CD4-positive, alpha-beta T cell (primary cell): Measurements from ENCODE around the gene LSM14A. TPM values are rescaled to one million over a fixed set of nuclear protein-coding genes. Genes with fewer than 3 reads are reported as not detected.
A peak's percentile ranks its signal among the peaks of the same experiment; 100 is the strongest.

Experiments
- ATAC-seq: fragments of 200-7000 bp; cut with Tn5 transposase; one replicate; pipeline ENCODE4 v1.10.0; 2022; ENCODE audit warnings: mild to moderate bottlenecking; ENCODE audit not compliant: poor library complexity
- CTCF ChIA-PET: fragments of 350-600 bp; sonication (Branson Sonifier 250); formaldehyde crosslinking; loops from one replicate; lab custom pipeline; 2021; ENCODE audit warnings: antibody characterized with exemption, inconsistent platforms; lab: Charles Lee
- POLR2A ChIA-PET: fragments of 350-600 bp; sonication (Branson Sonifier 250); formaldehyde crosslinking; loops from one replicate; lab custom pipeline; 2021; ENCODE audit warnings: antibody characterized with exemption, inconsistent platforms; lab: Charles Lee
- DNase-seq, 14 experiments: peaks; one replicate each; pipeline ENCODE4 v3.0.0-alpha.2; 2013 to 2020; ENCODE audit warnings: mixed read lengths in 2 of 14
- H3K27ac ChIP-seq, 2 donors: one replicate each; pipeline versions ENCODE4 v1.5.1 to v1.7.0; 2013; ENCODE audit warnings: low read length in 2 of 2, low read depth in 1 of 2, mild to moderate bottlenecking in 1 of 2
- H3K27me3 ChIP-seq, 2 experiments: 1 replicate in 1 of 2; 2 replicates in 1 of 2; pipeline versions ENCODE4 v1.6.1 to v1.7.0; 2013; ENCODE audit warnings: low read length in 2 of 2, control low read depth in 1 of 2, mild to moderate bottlenecking in 1 of 2, moderate library complexity in 1 of 2; ENCODE audit not compliant: insufficient read depth in 2 of 2, control insufficient read depth in 1 of 2
- H3K36me3 ChIP-seq: one replicate; pipeline ENCODE4 v1.6.1; 2013; ENCODE audit warnings: low read length, control low read depth; ENCODE audit not compliant: insufficient read depth
- H3K4me1 ChIP-seq: one replicate; pipeline ENCODE4 v1.6.1; 2013; ENCODE audit warnings: low read length, control low read depth; ENCODE audit not compliant: insufficient read depth
- H3K4me3 ChIP-seq: one replicate; pipeline ENCODE4 v1.5.1; 2013; ENCODE audit warnings: mild to moderate bottlenecking, low read length, moderate library complexity
- H3K9me3 ChIP-seq, 2 experiments: 1 replicate in 1 of 2; 2 replicates in 1 of 2; pipeline versions ENCODE4 v1.6.1 to v1.7.0; 2013; ENCODE audit warnings: low read length in 2 of 2, mild to moderate bottlenecking in 2 of 2, control low read depth in 1 of 2, moderate library complexity in 1 of 2; ENCODE audit not compliant: control insufficient read depth in 1 of 2, insufficient read depth in 1 of 2
- H3K27ac Mint-ChIP-seq: one replicate; pipeline ENCODE4 v1.8.0; 2020; ENCODE audit warnings: mixed read lengths
- H3K27me3 Mint-ChIP-seq: one replicate; pipeline ENCODE4 v1.8.0; 2021; ENCODE audit warnings: mixed read lengths
- H3K36me3 Mint-ChIP-seq: one replicate; pipeline ENCODE4 v1.8.0; 2021; ENCODE audit warnings: low read depth, mixed read lengths
- H3K4me1 Mint-ChIP-seq: one replicate; pipeline ENCODE4 v1.8.0; 2021; ENCODE audit warnings: low read depth, mixed read lengths
- H3K4me3 Mint-ChIP-seq: one replicate; pipeline ENCODE4 v1.8.0; 2020; ENCODE audit warnings: mild to moderate bottlenecking, mixed read lengths
- H3K9me3 Mint-ChIP-seq: one replicate; pipeline ENCODE4 v1.8.0; 2020; ENCODE audit warnings: mixed read lengths
- intact Hi-C, 2 experiments: fragments of 100-400 bp; cut with DNase I in 1 of 2; cut with micrococcal nuclease in 1 of 2; formaldehyde crosslinking; loops; one replicate each; pipeline versions ENCODE4 v1.15.1 to v1.9.0; 2023 to 2025; cut with DNase I, micrococcal nuclease
- total RNA-seq, 174 experiments: library from RNA in 2 of 174; stranded (reverse) in 2 of 174; gene quantifications; one replicate each; pipeline ENCODE4 v1.2.3 and lab custom pipeline; 2021 to 2026
- TF ChIP-seq, protein P1 (sequence below): fragments of 200-600 bp; IDR thresholded peaks from one replicate; pipeline ENCODE4 v1.8.0; 2022; ENCODE audit warnings: antibody characterized with exemption, mild to moderate bottlenecking

The LSM14A gene
- total RNA-seq, 2 experiments from 2014 or later = 210 to 217 TPM

DNA sequence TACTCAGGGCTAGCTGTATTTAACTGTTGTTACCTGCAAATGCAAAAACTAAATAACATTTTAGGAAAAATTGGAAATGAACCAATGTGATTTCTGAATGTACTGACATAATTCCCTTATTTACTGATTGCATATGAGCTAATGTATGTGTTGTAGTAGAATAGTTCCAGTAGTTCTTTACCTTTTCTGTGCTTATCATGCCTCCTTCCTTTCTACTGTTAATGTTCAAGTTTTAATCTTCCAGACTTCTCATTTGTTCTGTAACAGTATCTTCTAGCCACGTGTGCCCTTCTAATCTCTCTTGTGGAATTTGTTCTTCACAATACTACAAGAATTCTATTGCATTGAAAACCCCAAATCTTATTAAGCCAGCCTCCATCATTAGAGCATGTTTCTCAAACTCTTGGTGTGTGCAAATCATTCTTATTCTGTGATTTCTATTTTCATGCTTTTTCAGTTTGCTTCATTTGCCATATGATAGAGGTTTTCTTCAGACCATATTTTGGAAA lies 17.7 kb downstream of the LSM14A start:
- Mint-ChIP-seq H3K4me3 (peak overlapping the region; percentile 7), H3K27me3 (no peaks in the 10 kb centered on the region), H3K27ac (peak overlapping the region; percentile 9), H3K4me1 (peaks cover 77% of the 10 kb centered on the region), H3K36me3 (peaks cover 37% of the 10 kb centered on the region), H3K9me3 (no peaks in the 10 kb centered on the region)
- Histone ChIP-seq H3K4me3 (no peak overlapping the region), H3K9me3 (no peaks in the 10 kb centered on the region), H3K27me3 (no peaks in the 10 kb centered on the region), H3K27ac (no peak overlapping the region), H3K36me3 (peaks cover 17% of the 10 kb centered on the region), H3K4me1 (peaks cover 22% of the 10 kb centered on the region)
- intact Hi-C loops = loop anchor here in 1 of 2 experiments (2.0 kb wide), 1 partner anchor 13 kb away; no protein-coding TSS in a partner anchor
- CTCF ChIA-PET = interaction anchor here (1.3 kb wide), 1 partner anchor 12 kb away, joined by 4 read pairs; no protein-coding TSS in a partner anchor
- ATAC-seq (no peak), DNase-seq (no peak)
- POLR2A ChIA-PET = interaction anchor here (1.2 kb wide), 1 partner anchor 17 kb away, joined by 4 read pairs; no protein-coding TSS in a partner anchor
- TF ChIP-seq, protein P1, sequence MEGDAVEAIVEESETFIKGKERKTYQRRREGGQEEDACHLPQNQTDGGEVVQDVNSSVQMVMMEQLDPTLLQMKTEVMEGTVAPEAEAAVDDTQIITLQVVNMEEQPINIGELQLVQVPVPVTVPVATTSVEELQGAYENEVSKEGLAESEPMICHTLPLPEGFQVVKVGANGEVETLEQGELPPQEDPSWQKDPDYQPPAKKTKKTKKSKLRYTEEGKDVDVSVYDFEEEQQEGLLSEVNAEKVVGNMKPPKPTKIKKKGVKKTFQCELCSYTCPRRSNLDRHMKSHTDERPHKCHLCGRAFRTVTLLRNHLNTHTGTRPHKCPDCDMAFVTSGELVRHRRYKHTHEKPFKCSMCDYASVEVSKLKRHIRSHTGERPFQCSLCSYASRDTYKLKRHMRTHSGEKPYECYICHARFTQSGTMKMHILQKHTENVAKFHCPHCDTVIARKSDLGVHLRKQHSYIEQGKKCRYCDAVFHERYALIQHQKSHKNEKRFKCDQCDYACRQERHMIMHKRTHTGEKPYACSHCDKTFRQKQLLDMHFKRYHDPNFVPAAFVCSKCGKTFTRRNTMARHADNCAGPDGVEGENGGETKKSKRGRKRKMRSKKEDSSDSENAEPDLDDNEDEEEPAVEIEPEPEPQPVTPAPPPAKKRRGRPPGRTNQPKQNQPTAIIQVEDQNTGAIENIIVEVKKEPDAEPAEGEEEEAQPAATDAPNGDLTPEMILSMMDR = no peak

DNA sequence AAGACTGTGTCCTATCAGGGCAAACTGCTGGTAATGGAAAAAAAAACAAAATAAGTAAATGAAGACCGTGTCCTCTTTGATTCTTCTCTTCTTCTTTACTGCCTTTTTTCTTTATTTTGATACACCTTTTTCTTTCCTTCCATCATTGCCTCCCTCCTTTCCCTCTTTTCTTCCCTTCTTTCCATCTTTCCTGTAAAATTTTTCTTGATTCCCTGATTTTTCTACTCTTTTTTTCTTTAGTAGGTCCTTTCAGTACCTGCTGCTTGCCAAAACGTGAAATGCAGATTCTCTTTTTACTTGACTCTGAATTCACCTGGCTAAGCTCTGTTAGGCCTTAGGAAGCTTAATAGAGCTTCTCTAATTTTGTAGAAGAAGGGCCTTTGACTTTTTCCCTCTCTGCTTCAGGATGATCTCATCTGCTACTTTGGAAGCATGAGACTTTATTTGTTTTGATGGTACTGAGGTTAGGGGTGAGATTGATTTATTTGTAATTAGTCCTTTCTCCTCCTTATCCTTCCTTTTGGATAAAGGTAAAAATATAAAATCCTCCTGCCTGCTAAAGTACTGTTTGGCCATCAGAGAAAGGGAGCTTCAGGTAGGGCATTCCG lies 19.2 kb downstream of the LSM14A start:
- Mint-ChIP-seq H3K4me1 (peaks cover 62% of the 10 kb centered on the region), H3K9me3 (no peaks in the 10 kb centered on the region), H3K27ac (peak overlapping the region; percentile 9), H3K36me3 (peaks cover 46% of the 10 kb centered on the region), H3K4me3 (peak overlapping the region; percentile 58), H3K27me3 (no peaks in the 10 kb centered on the region)
- DNase-seq (no peak), ATAC-seq (no peak)
- no peaks in the 10 kb centered on the region for H3K9me3 ChIP-seq
- intact Hi-C loops = loop anchor here in 1 of 2 experiments (2.0 kb wide), 1 partner anchor 15 kb away; no protein-coding TSS in a partner anchor
- H3K4me1 ChIP-seq = peaks cover 12% of the 10 kb centered on the region
- peaks cover 31% of the 10 kb centered on the region for H3K36me3 ChIP-seq
- ChIA-PET POLR2A (interaction anchor here (1.5 kb wide), 1 partner anchor 13 kb away, joined by 4 read pairs; no protein-coding TSS in a partner anchor), CTCF (interaction anchor here (1.3 kb wide), 1 partner anchor 9 kb away, joined by 4 read pairs; no protein-coding TSS in a partner anchor)
- TF ChIP-seq, protein P1 = no peak
- no peak overlapping the region for H3K4me3 ChIP-seq
- no peak overlapping the region for H3K27ac ChIP-seq
- H3K27me3 ChIP-seq = no peaks in the 10 kb centered on the region

DNA sequence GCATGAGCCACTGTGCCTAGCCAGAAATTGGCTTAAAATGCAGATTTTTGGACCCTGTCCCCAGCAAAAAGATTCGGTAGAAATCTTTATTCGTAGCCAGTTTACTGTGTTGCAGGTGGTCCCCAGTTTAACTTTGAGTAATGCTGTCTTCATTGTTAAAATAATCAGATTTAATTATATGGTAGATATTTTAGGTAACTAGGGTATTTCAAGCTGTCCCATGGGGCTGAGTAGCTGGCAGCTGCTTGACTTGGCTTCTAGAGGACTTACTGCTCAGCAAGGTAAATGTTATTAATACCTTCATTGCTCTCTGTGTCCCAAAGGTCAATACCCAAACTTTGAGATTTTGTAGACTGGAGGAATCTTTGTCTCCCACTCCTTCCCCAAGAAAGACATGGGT lies 21.1 kb downstream of the LSM14A start:
- ChIA-PET CTCF (interaction anchor here (1.6 kb wide), 2 partner anchors 12 to 48 kb away, joined by 4 to 5 read pairs; no protein-coding TSS in a partner anchor), POLR2A (no interaction called here)
- no peak overlapping the region for H3K27ac ChIP-seq

More for the DNA sequence above, 21.1 kb downstream of the LSM14A start:
- H3K4me3 ChIP-seq = no peak overlapping the region
- peaks cover 57% of the 10 kb centered on the region for H3K36me3 Mint-ChIP-seq
- ATAC-seq (no peak), DNase-seq (no peak)
- intact Hi-C loops = no loop called here
- H3K27me3 ChIP-seq = no peaks in the 10 kb centered on the region
- TF ChIP-seq, protein P1 = no peak
- H3K4me3 Mint-ChIP-seq = no peak overlapping the region
- H3K36me3 ChIP-seq = peaks cover 45% of the 10 kb centered on the region
- no peaks in the 10 kb centered on the region for H3K27me3 Mint-ChIP-seq
- no peaks in the 10 kb centered on the region for H3K9me3 Mint-ChIP-seq
- H3K27ac Mint-ChIP-seq = peak overlapping the region; percentile 50
- H3K4me1 Mint-ChIP-seq = peaks cover 47% of the 10 kb centered on the region
- no peaks in the 10 kb centered on the region for H3K4me1 ChIP-seq
- H3K9me3 ChIP-seq = no peaks in the 10 kb centered on the region
